Measurements from ENCODE around the gene PPM1N. TPM values are rescaled to one million over a fixed set of nuclear protein-coding genes. Genes with fewer than 3 reads are reported as not detected.

The PPM1N gene
- total and polyA plus RNA-seq, 2 of the 13 experiments (the other 11 are each of a cell fraction or from before 2014, with no cell fraction given), result 0.31 to 1.8 TPM

GRCh38 chr19:45455707-45456499 lies 42.3 kb upstream of the PPM1N start (continued):
- TF ChIP-seq REST (IDR thresholded peaks at IDR 0.05; ENCODE audit: borderline replicate concordance in 1 of 2, low read depth in 1 of 2, low read length in 2 of 2) (peak in 1 of 2 experiments; percentile 78; a peak in 3 of 4 replicates), ZFAT (CRISPR knock-in tag; conservative IDR thresholded peaks at IDR 0.05) (no peak), POLR2AphosphoS5 (IDR thresholded peaks at IDR 0.05; ENCODE audit: low read depth, low read length) (no peak), ZNF510 (CRISPR knock-in tag; IDR thresholded peaks at IDR 0.05; ENCODE audit: low read depth) (no peak), PREB (CRISPR knock-in tag; IDR thresholded peaks at IDR 0.05) (no peak), HOXA3 (CRISPR knock-in tag; IDR thresholded peaks at IDR 0.05) (peak; percentile 40; the same call in 1 of the 2 replicates), ZNF710 (CRISPR knock-in tag; IDR thresholded peaks at IDR 0.05; ENCODE audit: borderline replicate concordance) (no peak; the same call in 1 of the 2 replicates), TEAD3 (CRISPR knock-in tag; optimal IDR thresholded peaks at IDR 0.05; ENCODE audit: borderline replicate concordance) (peak; percentile 99), GLMP (CRISPR knock-in tag; IDR thresholded peaks at IDR 0.05; ENCODE audit: borderline replicate concordance) (no peak), HOXA7 (CRISPR knock-in tag; IDR thresholded peaks at IDR 0.05) (no peak), ZNF639 (CRISPR knock-in tag; conservative IDR thresholded peaks at IDR 0.05) (no peak), ZNF737 (CRISPR knock-in tag; IDR thresholded peaks at IDR 0.05; ENCODE audit: borderline replicate concordance) (no peak), SOX6 (IDR thresholded peaks at IDR 0.05) (no peak), SOX6 (CRISPR knock-in tag; IDR thresholded peaks at IDR 0.05) (peak; percentile 79), PCBP1 (IDR thresholded peaks at IDR 0.05; ENCODE audit: borderline replicate concordance, low read depth, low read length) (peak; percentile 43; the same call in 1 of the 2 replicates), NFKB2 (CRISPR knock-in tag; IDR thresholded peaks at IDR 0.05; ENCODE audit: borderline replicate concordance) (peak; percentile 42; the same call in 1 of the 2 replicates), PLSCR1 (CRISPR knock-in tag; IDR thresholded peaks at IDR 0.05; ENCODE audit: borderline replicate concordance) (no peak)
